ENCODE data around the gene TKTL1. TPM values are rescaled to one million over a fixed set of nuclear protein-coding genes. Genes with fewer than 3 reads are reported as not detected.
"Not testable (repeated sequence)": the region's sequence is repeated elsewhere in the genome, so short reads cannot be mapped to it uniquely, and the experiment has no call there.

TKTL1 gene, protein sequence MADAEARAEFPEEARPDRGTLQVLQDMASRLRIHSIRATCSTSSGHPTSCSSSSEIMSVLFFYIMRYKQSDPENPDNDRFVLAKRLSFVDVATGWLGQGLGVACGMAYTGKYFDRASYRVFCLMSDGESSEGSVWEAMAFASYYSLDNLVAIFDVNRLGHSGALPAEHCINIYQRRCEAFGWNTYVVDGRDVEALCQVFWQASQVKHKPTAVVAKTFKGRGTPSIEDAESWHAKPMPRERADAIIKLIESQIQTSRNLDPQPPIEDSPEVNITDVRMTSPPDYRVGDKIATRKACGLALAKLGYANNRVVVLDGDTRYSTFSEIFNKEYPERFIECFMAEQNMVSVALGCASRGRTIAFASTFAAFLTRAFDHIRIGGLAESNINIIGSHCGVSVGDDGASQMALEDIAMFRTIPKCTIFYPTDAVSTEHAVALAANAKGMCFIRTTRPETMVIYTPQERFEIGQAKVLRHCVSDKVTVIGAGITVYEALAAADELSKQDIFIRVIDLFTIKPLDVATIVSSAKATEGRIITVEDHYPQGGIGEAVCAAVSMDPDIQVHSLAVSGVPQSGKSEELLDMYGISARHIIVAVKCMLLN
- total RNA-seq (ENCODE audit: insufficient read depth, low replicate concordance) = 22.4 TPM

DNA sequence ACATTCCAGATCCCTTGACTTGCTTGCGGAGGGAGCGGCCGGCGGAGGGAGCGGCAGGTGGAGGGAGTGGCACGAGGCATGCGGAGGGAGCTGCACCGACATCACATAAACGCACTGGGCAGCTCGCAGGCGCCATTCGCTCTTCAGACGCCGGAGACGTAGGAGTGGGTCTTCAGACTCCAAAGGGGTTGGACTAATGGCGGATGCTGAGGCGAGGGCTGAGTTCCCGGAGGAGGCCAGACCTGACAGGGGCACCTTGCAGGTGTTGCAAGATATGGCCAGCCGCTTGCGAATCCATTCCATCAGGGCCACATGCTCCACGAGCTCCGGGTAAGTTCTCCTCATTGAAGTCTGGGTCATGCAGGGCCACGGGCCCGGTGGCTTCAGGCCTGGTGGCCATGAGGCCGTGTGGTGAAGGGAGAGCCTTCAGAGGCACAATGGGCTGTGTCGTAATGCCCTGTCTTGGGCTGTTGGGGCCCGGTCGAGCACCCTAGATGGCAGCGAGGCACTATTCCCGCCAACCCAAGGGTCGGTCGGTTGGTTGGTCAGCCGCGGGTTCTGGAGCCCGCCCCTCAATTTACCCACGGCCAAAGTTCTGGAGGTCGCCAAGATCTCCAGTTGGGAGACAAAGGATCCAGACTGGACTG, at the start of gene TKTL1:
Gene TKTL1, plus strand, starts transcription at position 132 of the 647 bp plus-strand sequence. Its CDS starts 65 bp downstream, at position 197.
- DNase-seq (ENCODE audit: low spot score) = no peak

DNA sequence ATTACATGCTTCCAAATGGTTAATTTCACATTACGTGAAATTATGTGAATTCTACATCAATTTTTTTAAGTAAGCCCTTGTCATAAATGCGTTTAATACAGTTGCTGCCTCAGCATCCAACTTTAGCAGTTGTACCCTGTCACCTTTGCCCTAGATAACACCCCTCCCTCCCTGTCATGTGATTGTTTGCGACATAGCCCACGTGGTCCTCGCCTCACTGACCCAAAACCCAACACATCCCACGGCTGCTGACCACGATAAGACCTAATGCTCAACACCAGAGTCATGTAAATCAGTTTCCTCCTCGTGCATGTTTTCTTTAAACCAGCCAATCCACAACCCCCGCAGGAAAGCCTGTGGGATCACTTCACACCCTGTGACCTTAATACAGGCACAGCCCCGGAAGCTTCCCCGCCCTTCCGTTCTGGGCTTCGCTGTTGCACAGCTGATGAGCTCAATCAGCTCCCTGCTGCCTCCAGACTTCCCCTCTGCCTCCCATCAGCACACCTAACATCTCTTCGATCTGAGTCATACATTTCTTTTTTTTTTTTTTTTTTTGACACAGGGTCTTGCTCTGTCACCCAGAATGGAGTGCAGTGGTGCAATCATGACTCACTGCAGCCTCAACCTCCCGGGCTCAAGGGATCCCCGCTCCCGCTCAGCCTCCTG, 48.1 kb upstream of the TKTL1 start:
- DNase-seq (ENCODE audit: low spot score) = not testable (repeated sequence)

DNA sequence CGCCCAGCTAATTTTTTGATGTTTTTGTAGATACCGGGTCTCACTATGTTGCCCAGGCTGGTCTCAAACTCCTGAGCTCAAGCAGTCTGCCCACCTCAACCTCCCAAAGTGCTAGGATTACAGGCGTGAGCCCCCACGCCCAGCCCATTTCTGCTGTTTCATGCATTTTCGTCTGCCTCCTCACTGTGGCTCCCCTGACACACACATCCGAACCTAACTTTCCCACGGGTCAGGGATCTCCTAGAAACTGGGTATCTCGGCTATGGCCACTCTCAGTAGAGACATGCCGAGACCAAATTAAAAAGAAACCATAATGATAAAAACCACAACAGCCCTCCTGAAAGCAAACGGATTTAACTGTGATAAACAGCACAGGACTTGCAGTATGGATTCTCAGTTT, 47.5 kb upstream of the TKTL1 start:
- not testable (repeated sequence) for DNase-seq (ENCODE audit: low spot score)

DNA sequence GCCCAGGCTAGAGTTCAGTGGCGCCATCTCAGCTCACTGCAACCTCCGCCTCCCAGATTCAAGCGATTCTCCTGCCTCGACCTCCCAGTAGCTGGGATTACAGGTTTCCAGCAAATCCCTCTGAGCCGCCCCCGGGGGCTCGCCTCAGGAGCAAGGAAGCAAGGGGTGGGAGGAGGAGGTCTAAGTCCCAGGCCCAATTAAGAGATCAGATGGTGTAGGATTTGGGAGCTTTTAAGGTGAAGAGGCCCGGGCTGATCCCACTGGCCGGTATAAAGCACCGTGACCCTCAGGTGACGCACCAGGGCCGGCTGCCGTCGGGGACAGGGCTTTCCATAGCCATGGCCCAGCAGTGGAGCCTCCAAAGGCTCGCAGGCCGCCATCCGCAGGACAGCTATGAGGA, 38.3 kb upstream of the TKTL1 start, which contains the start of gene OPN1MW3:
Gene OPN1MW3, plus strand, starts transcription at position 301 of the 400 bp plus-strand sequence. Its CDS starts 38 bp downstream, at position 339.
- not testable (repeated sequence) for DNase-seq (ENCODE audit: low spot score)

DNA sequence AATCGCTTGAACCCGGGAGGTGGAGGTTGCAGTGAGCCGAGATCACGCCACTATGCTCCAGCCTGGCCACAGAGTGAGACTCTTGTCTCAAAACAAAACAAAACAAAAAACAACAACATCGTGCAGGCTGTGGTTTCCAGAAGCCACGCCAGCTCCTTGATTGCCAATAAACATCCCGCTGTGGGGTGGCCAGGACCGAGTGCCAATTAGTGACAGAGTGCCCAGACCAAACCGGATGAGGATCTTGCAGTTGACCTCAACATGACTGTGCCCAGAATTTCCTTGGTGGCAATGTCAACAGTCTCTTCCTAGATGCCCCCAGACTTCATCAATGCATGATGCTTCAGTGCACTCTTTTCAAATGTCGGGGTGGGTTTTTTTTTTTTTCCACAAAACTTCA, 36.9 kb upstream of the TKTL1 start:
- not testable (repeated sequence) for DNase-seq (ENCODE audit: low spot score)

DNA sequence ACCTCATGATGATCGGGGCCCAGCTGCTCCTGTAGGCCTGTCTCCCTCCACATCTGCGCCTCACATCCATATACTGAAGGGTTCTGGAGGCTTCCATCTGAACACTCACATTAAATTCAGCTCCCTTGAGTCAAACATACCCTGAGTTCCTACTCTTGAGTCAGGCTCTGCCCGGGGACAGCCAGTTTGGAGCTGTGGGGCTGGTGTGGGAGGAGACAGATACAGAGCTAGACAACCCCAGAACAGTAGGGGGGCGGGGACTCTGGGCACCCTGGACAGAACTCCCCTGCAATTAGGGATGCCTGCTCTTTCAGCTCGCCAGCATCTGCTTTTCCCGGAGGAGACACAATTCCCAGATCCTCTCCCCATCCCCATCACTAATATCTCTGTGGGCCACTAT, 32.5 kb upstream of the TKTL1 start:
- not testable (repeated sequence) for DNase-seq (ENCODE audit: low spot score)

DNA sequence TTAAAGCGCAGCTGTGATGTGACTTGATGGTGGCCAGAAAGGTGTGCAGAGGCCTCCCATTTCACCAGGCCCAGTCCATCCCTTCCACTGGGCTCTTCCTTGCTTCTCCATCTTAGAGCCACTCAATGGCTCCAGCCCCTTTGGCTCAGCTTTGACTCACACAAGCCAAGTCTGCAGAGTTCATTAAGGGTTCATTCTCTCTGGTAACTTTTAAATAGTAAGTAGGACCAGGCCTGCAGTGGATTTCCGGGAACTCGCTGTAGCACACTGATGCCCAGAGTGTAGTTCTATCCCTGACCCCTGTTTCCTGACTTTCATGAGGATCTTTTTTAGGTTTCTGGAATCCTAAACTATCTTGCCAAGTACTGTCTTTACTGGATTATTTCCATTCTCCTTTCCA, 26.4 kb upstream of the TKTL1 start:
- DNase-seq (ENCODE audit: low spot score) = not testable (repeated sequence)

DNA sequence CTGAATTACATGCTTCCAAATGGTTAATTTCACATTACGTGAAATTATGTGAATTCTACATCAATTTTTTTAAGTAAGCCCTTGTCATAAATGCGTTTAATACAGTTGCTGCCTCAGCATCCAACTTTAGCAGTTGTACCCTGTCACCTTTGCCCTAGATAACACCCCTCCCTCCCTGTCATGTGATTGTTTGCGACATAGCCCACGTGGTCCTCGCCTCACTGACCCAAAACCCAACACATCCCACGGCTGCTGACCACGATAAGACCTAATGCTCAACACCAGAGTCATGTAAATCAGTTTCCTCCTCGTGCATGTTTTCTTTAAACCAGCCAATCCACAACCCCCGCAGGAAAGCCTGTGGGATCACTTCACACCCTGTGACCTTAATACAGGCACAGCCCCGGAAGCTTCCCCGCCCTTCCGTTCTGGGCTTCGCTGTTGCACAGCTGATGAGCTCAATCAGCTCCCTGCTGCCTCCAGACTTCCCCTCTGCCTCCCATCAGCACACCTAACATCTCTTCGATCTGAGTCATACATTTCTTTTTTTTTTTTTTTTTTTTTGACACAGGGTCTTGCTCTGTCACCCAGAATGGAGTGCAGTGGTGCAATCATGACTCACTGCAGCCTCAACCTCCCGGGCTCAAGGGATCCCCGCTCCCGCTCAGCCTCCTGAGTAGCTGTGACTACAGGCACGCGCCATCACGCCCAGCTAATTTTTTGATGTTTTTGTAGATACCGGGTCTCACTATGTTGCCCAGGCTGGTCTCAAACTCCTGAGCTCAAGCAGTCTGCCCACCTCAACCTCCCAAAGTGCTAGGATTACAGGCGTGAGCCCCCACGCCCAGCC, 10.9 kb upstream of the TKTL1 start:
- DNase-seq (ENCODE audit: low spot score) = not testable (repeated sequence)

DNA sequence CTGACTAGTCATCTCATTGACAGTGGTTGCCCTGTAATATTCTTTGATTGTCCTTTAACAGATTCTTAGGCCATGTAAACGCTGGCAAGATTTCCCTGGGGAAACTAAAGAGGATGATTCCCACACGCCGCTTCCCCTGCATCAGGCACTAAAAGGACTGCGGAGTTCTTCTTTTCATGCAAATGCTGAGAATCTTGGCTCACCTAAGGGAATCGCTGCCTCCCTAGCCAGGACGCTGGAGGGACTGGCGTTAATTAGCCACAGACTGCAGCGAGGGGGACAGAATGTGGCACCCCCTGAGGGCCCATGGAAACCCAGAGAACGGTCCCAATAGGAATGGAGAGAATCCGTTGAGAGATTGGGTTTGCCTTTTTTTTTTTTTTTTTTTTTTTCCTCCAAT, 9.2 kb upstream of the TKTL1 start:
- not testable (repeated sequence) for DNase-seq (ENCODE audit: low spot score)

DNA sequence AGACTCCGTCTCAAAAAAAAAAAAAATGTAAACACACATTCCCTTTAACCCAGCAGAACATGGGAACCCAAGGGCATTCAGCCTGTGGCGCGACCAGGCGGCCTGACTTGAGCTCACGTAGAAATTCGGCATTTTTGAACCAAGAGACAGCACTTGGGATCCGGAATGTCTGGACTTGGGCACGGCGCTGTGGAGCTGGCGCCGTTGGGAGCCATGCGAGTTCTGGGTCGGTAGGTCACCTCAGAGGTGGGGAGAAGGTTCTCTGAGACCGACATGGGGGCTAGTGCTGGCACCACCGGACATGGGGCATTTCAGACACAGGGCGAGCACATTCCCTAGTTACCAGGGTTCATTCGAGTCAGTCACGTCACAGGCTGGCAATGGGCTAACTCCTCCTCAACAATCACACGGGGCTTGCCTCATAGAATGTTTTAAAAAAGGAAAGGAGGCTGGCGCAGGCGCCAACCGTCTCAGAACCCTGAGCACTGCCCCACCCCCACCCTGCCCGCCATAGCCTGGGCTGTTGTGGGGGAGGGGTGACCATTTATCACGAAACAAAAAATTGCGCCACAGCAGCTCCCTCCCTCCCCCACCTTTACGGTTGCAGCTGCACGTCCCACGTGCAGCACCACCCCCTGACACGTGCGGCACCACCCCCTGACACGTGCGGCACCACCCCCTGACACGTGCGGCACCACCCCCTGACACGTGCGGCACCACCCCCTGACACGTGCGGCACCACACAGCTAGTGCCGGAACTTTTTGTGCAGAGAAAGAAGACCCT, 612 bp upstream of the TKTL1 start, which contains the start of gene TEX28:
Gene TEX28, minus strand, starts transcription at position 334 of the 784 bp plus-strand sequence. CDS start 3,007 bp downstream, outside the sequence.
- no peak for DNase-seq (ENCODE audit: low spot score)

DNA sequence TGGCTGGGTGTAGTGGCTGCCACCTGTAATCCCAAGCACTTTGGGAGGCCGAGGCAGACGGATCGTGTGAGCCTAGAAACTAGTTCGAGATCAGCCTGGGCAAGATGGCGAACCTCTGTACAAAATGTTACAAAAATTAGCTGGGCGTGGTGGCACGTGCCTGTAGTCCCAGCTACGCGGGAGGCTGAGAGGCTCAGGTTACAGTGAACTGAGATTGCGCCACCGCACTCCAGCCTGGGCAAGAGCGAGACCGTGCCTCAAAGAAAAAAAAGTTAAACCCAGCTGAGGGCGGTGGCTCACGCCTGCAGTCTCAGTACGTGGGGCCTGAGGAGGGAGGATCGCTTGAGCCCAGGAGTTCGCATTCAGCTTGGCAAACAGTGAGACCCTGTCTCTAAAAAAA, 1.1 kb downstream of the TKTL1 start:
- no peak for DNase-seq (ENCODE audit: low spot score)

DNA sequence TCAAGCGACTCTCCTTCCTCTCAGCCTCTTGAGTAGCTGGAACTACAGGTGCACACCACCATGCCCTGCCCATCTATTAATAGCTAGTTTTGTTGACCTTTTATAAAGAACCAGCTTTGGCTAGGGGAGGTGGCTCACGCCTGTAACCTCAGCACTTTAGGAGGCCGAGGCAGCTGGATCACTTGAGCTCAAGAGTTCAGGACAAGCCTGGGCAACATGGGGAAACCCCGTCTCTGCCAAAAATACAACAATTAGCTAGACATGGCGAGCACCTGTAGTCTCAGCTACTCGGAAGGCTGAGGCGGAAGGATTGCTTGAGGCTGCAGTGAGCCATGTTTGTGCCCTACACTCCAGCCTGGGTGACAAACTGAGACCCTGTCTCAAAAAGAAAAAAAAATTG, 2.7 kb downstream of the TKTL1 start:
- DNase-seq (ENCODE audit: low spot score) = no peak

DNA sequence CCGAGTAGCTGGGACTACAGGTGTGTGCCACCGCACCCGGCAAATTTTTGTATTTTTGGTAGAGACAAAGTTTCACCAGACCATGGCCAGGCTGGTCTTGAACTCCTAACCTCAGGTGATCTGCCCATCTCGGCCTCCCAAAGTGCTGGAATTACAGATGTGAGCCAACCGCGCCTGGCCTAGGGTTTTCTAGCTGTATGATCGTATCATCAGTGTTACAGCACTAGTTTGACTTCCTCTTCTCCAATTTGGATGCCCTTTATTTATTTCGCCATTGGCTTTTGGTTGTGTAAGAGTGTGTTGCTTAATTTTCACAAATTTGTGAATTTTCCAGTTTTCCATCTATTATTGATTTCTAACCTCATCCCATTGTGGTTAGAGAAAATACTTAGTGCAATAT, 5.2 kb downstream of the TKTL1 start:
- DNase-seq (ENCODE audit: low spot score) = no peak

DNA sequence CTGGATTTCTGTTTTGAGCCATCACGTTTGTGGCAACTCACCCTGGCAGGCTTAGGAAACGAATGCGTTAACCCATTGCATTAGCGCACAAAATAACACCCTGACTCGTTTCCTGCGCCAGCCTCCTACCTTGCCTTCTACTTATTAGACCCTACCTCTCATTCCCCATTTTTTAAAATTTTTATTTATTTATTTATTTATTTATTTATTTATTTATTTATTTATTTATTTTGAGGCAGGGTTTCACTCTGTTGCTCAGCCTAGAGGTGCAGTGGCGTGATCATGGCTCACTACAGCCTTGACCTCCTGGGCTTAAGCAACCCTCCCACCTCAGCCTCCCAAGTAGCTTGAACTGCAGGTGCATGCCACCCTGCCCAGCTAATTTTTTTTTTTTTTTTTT, 7.4 kb downstream of the TKTL1 start:
- not testable (repeated sequence) for DNase-seq (ENCODE audit: low spot score)

DNA sequence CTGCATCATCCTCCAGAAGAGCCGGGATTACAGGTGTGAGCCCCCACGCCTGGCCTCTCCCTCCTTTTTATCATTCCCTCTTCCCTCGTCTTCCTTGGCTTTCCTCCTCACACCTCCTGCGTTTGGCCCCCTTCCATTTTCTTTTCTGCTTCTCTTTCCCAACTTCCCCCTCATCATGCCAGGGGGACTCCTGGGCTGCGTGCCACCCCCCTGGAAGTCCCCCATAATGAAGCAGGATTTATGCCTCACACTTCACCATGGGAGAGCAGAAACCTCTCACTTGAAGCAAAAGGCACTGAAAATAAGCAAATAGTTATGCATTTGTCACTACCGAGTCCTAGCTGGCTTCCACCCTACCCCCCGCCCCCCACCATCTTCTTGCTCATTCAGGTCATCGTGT, 7.9 kb downstream of the TKTL1 start:
- DNase-seq (ENCODE audit: low spot score) = no peak

DNA sequence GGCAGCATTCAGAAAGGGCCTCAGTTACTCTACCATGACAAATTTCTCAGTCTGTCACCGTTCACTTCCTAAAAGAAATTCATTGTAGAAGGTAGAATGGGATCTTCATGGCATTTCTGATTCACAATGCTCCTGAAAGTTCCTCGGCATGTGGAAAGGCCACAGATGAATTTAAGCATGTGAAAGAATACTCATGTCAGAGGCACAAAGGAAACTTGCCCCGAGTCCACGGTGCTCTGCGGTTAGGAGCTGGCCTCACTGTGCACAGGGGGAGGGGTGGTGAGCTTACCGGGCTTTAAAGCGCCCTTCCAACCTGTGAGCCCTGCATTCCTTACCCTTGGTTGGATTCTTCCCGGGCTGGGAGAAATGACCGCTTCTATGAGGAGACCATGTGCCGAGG, 9.3 kb downstream of the TKTL1 start:
- no peak for DNase-seq (ENCODE audit: low spot score)

DNA sequence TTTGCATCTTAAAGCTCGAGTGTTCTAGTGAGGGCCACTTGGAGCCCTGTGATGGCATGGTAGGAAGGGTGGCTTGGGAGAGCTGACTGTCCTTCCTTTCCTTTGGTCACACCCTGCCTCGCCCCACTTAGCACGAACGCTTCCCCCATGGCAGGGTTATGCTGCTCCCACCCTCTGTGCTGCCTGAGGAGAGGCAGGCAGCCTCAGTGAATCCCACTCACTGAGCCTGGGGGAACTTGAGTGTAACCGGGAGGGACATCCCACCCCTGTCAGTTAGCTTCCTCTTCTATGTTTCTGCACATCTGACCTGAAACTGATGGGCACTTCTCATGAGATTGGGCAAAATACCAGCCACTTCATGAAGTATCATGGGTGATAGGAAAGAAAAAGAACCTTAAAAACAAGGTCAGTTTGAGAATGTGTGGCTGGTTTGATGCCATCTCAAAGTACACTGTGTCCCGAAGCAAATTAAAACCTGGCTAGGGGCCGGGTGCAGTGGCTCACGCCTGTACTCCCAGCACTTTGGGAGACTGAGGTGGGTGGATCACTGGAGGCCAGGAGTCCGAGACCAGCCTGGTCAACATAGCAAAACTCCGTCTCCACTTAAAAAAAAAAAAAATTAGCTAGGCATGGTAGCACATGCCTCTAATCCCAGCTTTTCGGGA, 10.1 kb downstream of the TKTL1 start:
- DNase-seq (ENCODE audit: low spot score) = no peak

DNA sequence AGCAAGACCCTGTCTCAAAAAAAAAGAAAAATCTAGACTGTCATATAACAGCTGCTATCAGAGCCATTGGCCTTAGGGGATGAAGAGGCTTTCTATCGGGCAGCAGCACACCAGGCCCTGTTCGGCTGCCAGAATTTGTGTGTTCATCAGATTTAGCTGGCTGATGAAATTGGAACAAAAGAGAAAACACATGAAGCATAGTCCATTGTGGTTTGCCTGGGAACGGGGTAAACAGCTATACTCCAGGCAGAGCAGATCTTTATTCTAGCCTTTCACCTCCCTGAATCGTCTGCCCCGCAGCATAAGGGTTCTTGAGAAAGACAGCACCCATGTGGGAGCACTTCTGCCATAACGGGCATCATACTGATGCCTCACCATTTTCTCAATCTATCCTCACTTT, 11.6 kb downstream of the TKTL1 start:
- DNase-seq (ENCODE audit: low spot score) = peak; percentile 16
